ENCODE data around the gene TMBIM6. TPM values are rescaled to one million over a fixed set of nuclear protein-coding genes. Genes with fewer than 3 reads are reported as not detected.

The TMBIM6 gene
- polyA plus RNA-seq, 1 of the 3 experiments (the other 2 are of a cell fraction) = 290 TPM

DNA sequence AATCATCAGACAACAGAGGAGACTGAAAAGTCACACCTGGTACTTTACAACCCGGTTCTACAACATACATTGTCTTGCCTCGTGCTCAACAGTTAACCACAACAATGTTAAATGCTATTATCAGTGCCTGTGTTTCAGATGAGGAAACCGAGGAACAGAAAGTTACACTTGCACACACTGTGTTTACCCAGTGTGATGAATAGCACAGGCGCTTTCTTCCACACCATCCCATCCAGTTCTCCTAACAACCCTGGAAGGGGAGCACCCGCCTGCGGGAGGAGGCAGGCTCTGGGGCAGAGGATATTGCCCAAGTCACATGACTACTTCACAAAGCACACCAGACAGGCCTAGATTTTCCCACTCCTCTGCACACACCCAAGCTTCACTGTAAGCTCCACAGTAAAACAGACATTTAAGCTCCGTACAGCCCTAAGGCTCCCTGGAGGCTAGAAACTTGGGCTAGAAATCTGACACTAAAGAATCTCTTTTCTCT is 65.0 kb downstream of the TMBIM6 start (continued):
- TF ChIP-seq FOXJ3 (CRISPR knock-in tag; IDR thresholded peaks at IDR 0.05) (no peak), SMC3 (IDR thresholded peaks at IDR 0.05; ENCODE audit: low read depth, low read length) (no peak), YY1 (IDR thresholded peaks at IDR 0.05; ENCODE audit: low read depth) (no peak), GABPA (IDR thresholded peaks at IDR 0.05; ENCODE audit: low read depth) (no peak)
- TF ChIP-seq, protein P1, sequence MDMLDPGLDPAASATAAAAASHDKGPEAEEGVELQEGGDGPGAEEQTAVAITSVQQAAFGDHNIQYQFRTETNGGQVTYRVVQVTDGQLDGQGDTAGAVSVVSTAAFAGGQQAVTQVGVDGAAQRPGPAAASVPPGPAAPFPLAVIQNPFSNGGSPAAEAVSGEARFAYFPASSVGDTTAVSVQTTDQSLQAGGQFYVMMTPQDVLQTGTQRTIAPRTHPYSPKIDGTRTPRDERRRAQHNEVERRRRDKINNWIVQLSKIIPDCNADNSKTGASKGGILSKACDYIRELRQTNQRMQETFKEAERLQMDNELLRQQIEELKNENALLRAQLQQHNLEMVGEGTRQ (IDR thresholded peaks at IDR 0.05; ENCODE audit: borderline replicate concordance, low read depth, low read length) = no peak

DNA sequence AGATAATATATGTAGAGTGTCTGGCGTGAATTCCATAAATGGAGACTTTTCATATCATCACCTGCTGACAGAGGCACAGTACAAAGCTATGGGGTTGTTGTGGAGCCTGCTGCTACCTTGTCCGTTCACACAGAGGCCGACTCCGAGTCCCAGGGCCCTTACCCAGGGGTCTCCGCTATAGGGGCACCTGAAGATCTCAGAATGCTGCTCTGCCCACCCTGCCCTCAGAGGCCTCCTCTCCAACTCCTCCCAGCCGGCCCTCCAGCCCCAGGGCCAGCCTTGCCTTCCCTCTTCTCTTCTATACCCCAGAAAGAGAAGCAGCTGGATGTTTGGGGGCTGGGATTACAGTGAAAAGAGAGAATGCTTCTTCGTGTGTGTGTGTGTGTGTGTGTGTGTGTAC is 65.5 kb downstream of the TMBIM6 start:
- peaks cover 6 to 52% of the 10 kb centered on the region in 2 experiments for H3K36me3 ChIP-seq (replicated peaks in 1 of 2; ENCODE audit: control insufficient read depth in 1 of 2, insufficient read depth in 2 of 2, low read length in 1 of 2)
- peak; percentile 4 for DNase-seq
- peaks cover 22% of the 10 kb centered on the region for H4K20me1 ChIP-seq (ENCODE audit: insufficient read depth)
- no peak overlapping the region for H3K4me3 ChIP-seq (ENCODE audit: low read depth in 2 of 2, low read length in 1 of 2)
- H3K79me2 ChIP-seq (ENCODE audit: insufficient read depth) = peaks cover 20% of the 10 kb centered on the region
- no peaks in the 10 kb centered on the region for H3K9me2 ChIP-seq
- no peak overlapping the region for H2AFZ ChIP-seq (ENCODE audit: low read depth)
- no peaks in the 10 kb centered on the region for H3F3A ChIP-seq (replicated peaks; ENCODE audit: insufficient read depth)
- H3K9me3 ChIP-seq = no peaks in the 10 kb centered on the region
- H3K4me1 ChIP-seq (ENCODE audit: control insufficient read depth in 1 of 2, insufficient read depth in 2 of 2, low read depth in 1 of 2, low read length in 1 of 2) = no peaks in the 10 kb centered on the region
- CTCF ChIA-PET = no interaction called here
- no peak overlapping the region for H3K9ac ChIP-seq
- no peaks in the 10 kb centered on the region for H3K27me3 ChIP-seq (ENCODE audit: insufficient read depth)
- no peak overlapping the region for H3K27ac ChIP-seq (ENCODE audit: low read depth in 2 of 2, low read length in 1 of 2)
- TF ChIP-seq, protein P2, sequence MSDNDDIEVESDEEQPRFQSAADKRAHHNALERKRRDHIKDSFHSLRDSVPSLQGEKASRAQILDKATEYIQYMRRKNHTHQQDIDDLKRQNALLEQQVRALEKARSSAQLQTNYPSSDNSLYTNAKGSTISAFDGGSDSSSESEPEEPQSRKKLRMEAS (IDR thresholded peaks at IDR 0.05; ENCODE audit: low read depth) = no peak
- TF ChIP-seq, protein P3, sequence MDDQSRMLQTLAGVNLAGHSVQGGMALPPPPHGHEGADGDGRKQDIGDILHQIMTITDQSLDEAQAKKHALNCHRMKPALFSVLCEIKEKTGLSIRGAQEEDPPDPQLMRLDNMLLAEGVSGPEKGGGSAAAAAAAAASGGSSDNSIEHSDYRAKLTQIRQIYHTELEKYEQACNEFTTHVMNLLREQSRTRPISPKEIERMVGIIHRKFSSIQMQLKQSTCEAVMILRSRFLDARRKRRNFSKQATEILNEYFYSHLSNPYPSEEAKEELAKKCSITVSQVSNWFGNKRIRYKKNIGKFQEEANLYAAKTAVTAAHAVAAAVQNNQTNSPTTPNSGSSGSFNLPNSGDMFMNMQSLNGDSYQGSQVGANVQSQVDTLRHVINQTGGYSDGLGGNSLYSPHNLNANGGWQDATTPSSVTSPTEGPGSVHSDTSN (IDR thresholded peaks at IDR 0.05) = no peak
- TF ChIP-seq FOXJ3 (CRISPR knock-in tag; IDR thresholded peaks at IDR 0.05) = no peak
- TF ChIP-seq, protein P4, sequence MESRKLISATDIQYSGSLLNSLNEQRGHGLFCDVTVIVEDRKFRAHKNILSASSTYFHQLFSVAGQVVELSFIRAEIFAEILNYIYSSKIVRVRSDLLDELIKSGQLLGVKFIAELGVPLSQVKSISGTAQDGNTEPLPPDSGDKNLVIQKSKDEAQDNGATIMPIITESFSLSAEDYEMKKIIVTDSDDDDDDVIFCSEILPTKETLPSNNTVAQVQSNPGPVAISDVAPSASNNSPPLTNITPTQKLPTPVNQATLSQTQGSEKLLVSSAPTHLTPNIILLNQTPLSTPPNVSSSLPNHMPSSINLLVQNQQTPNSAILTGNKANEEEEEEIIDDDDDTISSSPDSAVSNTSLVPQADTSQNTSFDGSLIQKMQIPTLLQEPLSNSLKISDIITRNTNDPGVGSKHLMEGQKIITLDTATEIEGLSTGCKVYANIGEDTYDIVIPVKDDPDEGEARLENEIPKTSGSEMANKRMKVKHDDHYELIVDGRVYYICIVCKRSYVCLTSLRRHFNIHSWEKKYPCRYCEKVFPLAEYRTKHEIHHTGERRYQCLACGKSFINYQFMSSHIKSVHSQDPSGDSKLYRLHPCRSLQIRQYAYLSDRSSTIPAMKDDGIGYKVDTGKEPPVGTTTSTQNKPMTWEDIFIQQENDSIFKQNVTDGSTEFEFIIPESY (IDR thresholded peaks at IDR 0.05; ENCODE audit: borderline replicate concordance, low read depth) = no peak
- TF ChIP-seq, protein P5, sequence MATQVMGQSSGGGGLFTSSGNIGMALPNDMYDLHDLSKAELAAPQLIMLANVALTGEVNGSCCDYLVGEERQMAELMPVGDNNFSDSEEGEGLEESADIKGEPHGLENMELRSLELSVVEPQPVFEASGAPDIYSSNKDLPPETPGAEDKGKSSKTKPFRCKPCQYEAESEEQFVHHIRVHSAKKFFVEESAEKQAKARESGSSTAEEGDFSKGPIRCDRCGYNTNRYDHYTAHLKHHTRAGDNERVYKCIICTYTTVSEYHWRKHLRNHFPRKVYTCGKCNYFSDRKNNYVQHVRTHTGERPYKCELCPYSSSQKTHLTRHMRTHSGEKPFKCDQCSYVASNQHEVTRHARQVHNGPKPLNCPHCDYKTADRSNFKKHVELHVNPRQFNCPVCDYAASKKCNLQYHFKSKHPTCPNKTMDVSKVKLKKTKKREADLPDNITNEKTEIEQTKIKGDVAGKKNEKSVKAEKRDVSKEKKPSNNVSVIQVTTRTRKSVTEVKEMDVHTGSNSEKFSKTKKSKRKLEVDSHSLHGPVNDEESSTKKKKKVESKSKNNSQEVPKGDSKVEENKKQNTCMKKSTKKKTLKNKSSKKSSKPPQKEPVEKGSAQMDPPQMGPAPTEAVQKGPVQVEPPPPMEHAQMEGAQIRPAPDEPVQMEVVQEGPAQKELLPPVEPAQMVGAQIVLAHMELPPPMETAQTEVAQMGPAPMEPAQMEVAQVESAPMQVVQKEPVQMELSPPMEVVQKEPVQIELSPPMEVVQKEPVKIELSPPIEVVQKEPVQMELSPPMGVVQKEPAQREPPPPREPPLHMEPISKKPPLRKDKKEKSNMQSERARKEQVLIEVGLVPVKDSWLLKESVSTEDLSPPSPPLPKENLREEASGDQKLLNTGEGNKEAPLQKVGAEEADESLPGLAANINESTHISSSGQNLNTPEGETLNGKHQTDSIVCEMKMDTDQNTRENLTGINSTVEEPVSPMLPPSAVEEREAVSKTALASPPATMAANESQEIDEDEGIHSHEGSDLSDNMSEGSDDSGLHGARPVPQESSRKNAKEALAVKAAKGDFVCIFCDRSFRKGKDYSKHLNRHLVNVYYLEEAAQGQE (IDR thresholded peaks at IDR 0.05; ENCODE audit: low read depth, low read length) = no peak
- no peak for TF ChIP-seq MEF2A (IDR thresholded peaks at IDR 0.05; ENCODE audit: borderline replicate concordance, low read depth)
- TF ChIP-seq CHD2 (IDR thresholded peaks at IDR 0.05; ENCODE audit: low read length, partially characterized antibody) = no peak
- no peak for TF ChIP-seq ELF1 (IDR thresholded peaks at IDR 0.05)
- TF ChIP-seq GATA2 (CRISPR knock-in tag; IDR thresholded peaks at IDR 0.05) = no peak
- TF ChIP-seq YY1 (IDR thresholded peaks at IDR 0.05; ENCODE audit: low read depth) = no peak
- WGBS (ENCODE audit: low lambda C conversion rate) = 89% methylated on average over 7 of the region's 7 CpGs
- H3K4me2 ChIP-seq = no peak overlapping the region
- POLR2A ChIA-PET = no interaction called here

All from SK-N-SH (cell line).